ENCODE data around the gene RPS27L. TPM values are rescaled to one million over a fixed set of nuclear protein-coding genes. Genes with fewer than 3 reads are reported as not detected.
A peak's percentile ranks its signal among the peaks of the same experiment; 100 is the strongest.

The RPS27L gene
- total and polyA plus RNA-seq, 12 donors: 45.1 to 294 (median 197) TPM

DNA sequence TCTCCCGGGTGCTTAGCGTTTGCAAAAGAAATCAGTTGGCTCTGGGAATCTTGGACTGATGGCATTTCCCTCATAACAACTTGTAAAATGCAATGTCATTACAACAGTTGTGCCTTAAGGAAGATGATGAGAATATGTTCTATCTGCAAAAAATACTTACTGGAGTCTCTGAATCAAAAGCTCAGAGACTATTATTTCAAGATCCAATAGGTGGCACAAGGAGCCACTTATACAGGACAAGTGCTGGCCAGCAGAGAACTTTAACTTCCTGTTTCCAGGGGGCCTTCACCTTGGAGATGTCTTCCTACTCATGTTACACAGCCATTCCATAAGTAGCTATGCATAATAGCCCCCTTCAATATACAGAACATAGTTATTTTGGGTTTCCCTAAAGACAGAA lies 8.9 kb upstream of the RPS27L start:
- no peaks in the 10 kb centered on the region for H3K4me1 ChIP-seq (replicated peaks in 1 of 2)
- H3K9me3 ChIP-seq (replicated peaks in 1 of 3): no peaks in the 10 kb centered on the region
- TF ChIP-seq POLR2A (IDR thresholded peaks at IDR 0.05): no peak
- TF ChIP-seq, protein P1, sequence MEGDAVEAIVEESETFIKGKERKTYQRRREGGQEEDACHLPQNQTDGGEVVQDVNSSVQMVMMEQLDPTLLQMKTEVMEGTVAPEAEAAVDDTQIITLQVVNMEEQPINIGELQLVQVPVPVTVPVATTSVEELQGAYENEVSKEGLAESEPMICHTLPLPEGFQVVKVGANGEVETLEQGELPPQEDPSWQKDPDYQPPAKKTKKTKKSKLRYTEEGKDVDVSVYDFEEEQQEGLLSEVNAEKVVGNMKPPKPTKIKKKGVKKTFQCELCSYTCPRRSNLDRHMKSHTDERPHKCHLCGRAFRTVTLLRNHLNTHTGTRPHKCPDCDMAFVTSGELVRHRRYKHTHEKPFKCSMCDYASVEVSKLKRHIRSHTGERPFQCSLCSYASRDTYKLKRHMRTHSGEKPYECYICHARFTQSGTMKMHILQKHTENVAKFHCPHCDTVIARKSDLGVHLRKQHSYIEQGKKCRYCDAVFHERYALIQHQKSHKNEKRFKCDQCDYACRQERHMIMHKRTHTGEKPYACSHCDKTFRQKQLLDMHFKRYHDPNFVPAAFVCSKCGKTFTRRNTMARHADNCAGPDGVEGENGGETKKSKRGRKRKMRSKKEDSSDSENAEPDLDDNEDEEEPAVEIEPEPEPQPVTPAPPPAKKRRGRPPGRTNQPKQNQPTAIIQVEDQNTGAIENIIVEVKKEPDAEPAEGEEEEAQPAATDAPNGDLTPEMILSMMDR (IDR thresholded peaks at IDR 0.05): peak in 2 of 6 experiments; percentile 8 to 23
- no peaks in the 10 kb centered on the region for H3K36me3 ChIP-seq (replicated peaks in 1 of 2)
- H3K27ac ChIP-seq: no peak overlapping the region
- no peaks in the 10 kb centered on the region for H3K27me3 ChIP-seq
- H3K4me3 ChIP-seq: no peak overlapping the region
- DNase-seq: no peak
- WGBS, 4 donors: 71 to 96% (median 88%) methylated on average over 2 of the region's 2 CpGs
- intact Hi-C loops (cut with DNase I): loop anchor here in 1 of 2 donors (10.0 kb wide), 1 partner anchor 239 kb away; no protein-coding TSS in a partner anchor

DNA sequence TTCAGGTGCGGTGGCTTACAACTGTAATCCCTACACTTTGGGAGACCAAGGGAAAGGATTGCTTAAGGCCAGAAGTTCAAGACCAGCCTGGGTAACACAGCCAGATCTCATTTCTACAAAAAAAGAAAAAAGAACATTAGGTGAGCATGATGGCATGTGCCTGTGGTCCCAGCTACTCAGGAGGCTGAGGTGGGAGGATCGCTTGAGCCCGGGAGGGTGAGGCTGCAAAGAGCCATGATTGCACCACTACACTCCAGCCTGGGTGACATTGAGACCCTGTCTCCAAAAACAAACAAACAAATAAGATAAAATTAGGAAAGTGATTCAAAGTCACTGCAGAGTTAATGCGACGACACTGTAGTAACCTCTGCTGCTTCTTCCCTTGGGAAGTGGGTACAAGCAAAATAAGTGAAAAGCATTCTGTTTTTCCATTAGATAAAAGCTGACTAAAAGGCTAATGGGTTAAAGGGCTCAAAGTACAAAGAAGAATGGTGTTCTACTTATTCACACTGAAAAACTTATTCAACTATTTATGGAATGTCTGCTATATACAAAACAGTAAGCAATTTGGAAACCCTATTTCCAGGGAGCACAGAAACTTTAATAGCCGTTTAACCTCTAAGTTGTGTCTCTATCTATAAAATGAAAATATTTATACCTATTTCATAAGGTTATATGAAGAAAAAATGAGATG lies 8.0 kb upstream of the RPS27L start:
- H3K27me3 ChIP-seq: no peaks in the 10 kb centered on the region
- H3K4me1 ChIP-seq (replicated peaks in 1 of 2): no peaks in the 10 kb centered on the region
- TF ChIP-seq POLR2A (IDR thresholded peaks at IDR 0.05): no peak
- TF ChIP-seq, protein P1 (IDR thresholded peaks at IDR 0.05): no peak
- 79 to 88% (median 87%) methylated on average over 6 of the region's 6 CpGs for WGBS, 4 donors
- no peak overlapping the region for H3K27ac ChIP-seq
- H3K36me3 ChIP-seq (replicated peaks in 1 of 2): no peaks in the 10 kb centered on the region
- H3K9me3 ChIP-seq (replicated peaks in 1 of 3): no peaks in the 10 kb centered on the region
- DNase-seq: no peak
- no peak overlapping the region for H3K4me3 ChIP-seq
- intact Hi-C loops (cut with DNase I): loop anchor here in 1 of 2 donors (10.0 kb wide), 1 partner anchor 239 kb away; no protein-coding TSS in a partner anchor

GRCh38 chr15:63163217-63163616 lies 5.9 kb upstream of the RPS27L start:
- Histone ChIP-seq H3K4me1 (replicated peaks in 1 of 2) (no peaks in the 10 kb centered on the region), H3K9me3 (replicated peaks in 1 of 3) (no peaks in the 10 kb centered on the region), H3K27me3 (no peaks in the 10 kb centered on the region), H3K36me3 (replicated peaks in 1 of 2) (no peaks in the 10 kb centered on the region), H3K4me3 (no peak overlapping the region), H3K27ac (no peak overlapping the region)
- TF ChIP-seq POLR2A (IDR thresholded peaks at IDR 0.05): no peak
- TF ChIP-seq, protein P1 (IDR thresholded peaks at IDR 0.05): no peak
- intact Hi-C loops (cut with DNase I): loop anchor here in 1 of 2 donors (10.0 kb wide), 1 partner anchor 242 kb away; no protein-coding TSS in a partner anchor
- 78 to 90% (median 85%) methylated on average over 4 of the region's 4 CpGs for WGBS, 4 donors
- no peak for DNase-seq

GRCh38 chr15:63160638-63161037 lies 3.4 kb upstream of the RPS27L start:
- TF ChIP-seq, protein P1 (IDR thresholded peaks at IDR 0.05): no peak
- no peak for TF ChIP-seq POLR2A (IDR thresholded peaks at IDR 0.05)
- intact Hi-C loops (cut with DNase I): loop anchor here in 1 of 2 donors (10.0 kb wide), 1 partner anchor 244 kb away; no protein-coding TSS in a partner anchor

More at GRCh38 chr15:63160638-63161037, 3.4 kb upstream of the RPS27L start:
- Histone ChIP-seq H3K27ac (no peak overlapping the region), H3K36me3 (replicated peaks in 1 of 2) (peaks cover 0 to under 1% of the 10 kb centered on the region in 2 donors), H3K9me3 (replicated peaks in 1 of 3) (no peaks in the 10 kb centered on the region), H3K4me1 (replicated peaks in 1 of 2) (peaks cover 3 to 5% of the 10 kb centered on the region in 2 donors), H3K4me3 (no peak overlapping the region), H3K27me3 (no peaks in the 10 kb centered on the region)
- no peak for DNase-seq

Measured in adrenal gland (tissue), 12 donors.